NOMO-1 treated with DMSO at 0.1 percent for 48 hours (cell line): ENCODE data around the gene PUS1.
"Not testable (repeated sequence)": the region's sequence is repeated elsewhere in the genome, so short reads cannot be mapped to it uniquely, and the experiment has no call there.

Source experiments
- DNase-seq: peaks from one replicate; lab custom pipeline; 2025; ENCODE audit not compliant: unreplicated experiment; lab: John Stamatoyannopoulos, UW

PUS1 gene

GRCh38 chr12:131928711-131929580 lies at the start of gene PUS1:
PUS1 (plus strand) TSS chr12:131929276; CDS start chr12:131929723, 447 bp downstream.
- DNase-seq = peak; percentile 92

- DNase-seq = no peak
These were observed 46.1 kb upstream of the PUS1 start for GRCh38 chr12:131882804-131883520.

GRCh38 chr12:131883521-131883900 lies 45.6 kb upstream of the PUS1 start:
- no peak for DNase-seq

- not testable (repeated sequence) for DNase-seq
These were observed 44.0 kb upstream of the PUS1 start for GRCh38 chr12:131885076-131885475.

- DNase-seq = no peak
These were observed 43.5 kb upstream of the PUS1 start for GRCh38 chr12:131885543-131886057.

GRCh38 chr12:131891722-131892121 lies 37.4 kb upstream of the PUS1 start:
- not testable (repeated sequence) for DNase-seq

GRCh38 chr12:131892711-131893604 lies 36.1 kb upstream of the PUS1 start:
- no peak for DNase-seq

- DNase-seq = no peak
These were observed 35.3 kb upstream of the PUS1 start for GRCh38 chr12:131893605-131894312.

- DNase-seq = peak; percentile 76
These were observed 34.7 kb upstream of the PUS1 start, which contains the start of gene ULK1 for GRCh38 chr12:131894313-131894860. ULK1 (plus strand) TSS chr12:131894622; CDS start chr12:131895002, 380 bp downstream.

- no peak for DNase-seq
These were observed 34.0 kb upstream of the PUS1 start for GRCh38 chr12:131894981-131895639.

- DNase-seq = no peak
These were observed 33.4 kb upstream of the PUS1 start for GRCh38 chr12:131895640-131896079.

- peak; percentile 48 for DNase-seq
These were observed 32.8 kb upstream of the PUS1 start for GRCh38 chr12:131896080-131896810.

GRCh38 chr12:131896811-131897270 lies 32.2 kb upstream of the PUS1 start:
- DNase-seq = no peak

- DNase-seq = no peak
These were observed 31.8 kb upstream of the PUS1 start for GRCh38 chr12:131897276-131897675.

- no peak for DNase-seq
These were observed 31.2 kb upstream of the PUS1 start for GRCh38 chr12:131897875-131898274.

- DNase-seq = no peak
These were observed 28.7 kb upstream of the PUS1 start for GRCh38 chr12:131900397-131900796.

- DNase-seq = no peak
These were observed 27.4 kb upstream of the PUS1 start for GRCh38 chr12:131901431-131902331.
